ENCODE measurements around the gene ATAD2B.

DNA sequence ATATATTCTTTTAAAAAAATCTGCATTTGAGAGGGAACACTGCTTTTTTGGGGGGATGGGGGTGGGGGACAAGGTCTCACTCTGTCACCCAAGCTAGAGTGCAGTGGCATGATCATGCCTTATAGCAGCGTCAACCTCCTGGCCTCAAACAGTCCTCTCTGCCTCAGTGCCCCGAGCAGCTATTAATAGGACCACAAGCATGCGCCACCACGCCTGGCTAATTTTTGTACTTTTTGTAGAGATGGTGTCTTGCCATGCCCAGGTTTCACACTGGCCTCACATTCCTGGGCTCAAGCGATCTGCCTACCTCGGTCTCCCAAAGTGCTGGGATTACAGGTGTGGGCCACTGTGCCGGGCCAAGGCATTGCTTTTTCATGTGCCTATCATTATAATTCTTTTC lies 154.2 kb downstream of the ATAD2B start:
- TF ChIP-seq, protein P1, sequence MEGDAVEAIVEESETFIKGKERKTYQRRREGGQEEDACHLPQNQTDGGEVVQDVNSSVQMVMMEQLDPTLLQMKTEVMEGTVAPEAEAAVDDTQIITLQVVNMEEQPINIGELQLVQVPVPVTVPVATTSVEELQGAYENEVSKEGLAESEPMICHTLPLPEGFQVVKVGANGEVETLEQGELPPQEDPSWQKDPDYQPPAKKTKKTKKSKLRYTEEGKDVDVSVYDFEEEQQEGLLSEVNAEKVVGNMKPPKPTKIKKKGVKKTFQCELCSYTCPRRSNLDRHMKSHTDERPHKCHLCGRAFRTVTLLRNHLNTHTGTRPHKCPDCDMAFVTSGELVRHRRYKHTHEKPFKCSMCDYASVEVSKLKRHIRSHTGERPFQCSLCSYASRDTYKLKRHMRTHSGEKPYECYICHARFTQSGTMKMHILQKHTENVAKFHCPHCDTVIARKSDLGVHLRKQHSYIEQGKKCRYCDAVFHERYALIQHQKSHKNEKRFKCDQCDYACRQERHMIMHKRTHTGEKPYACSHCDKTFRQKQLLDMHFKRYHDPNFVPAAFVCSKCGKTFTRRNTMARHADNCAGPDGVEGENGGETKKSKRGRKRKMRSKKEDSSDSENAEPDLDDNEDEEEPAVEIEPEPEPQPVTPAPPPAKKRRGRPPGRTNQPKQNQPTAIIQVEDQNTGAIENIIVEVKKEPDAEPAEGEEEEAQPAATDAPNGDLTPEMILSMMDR (IDR thresholded peaks at IDR 0.05; ENCODE audit: low read length) = no peak
- no peak for TF ChIP-seq EZH2 (IDR thresholded peaks at IDR 0.05; ENCODE audit: borderline replicate concordance, low read length)

Data from OCI-LY1 (cell line).